PFSK-1 (cell line): ENCODE data around the gene ADRM1.

Experiments used
- FOXP2 ChIP-seq: optimal IDR thresholded peaks from 2 replicates; pipeline ENCODE3; 2011; ENCODE audit warnings: borderline replicate concordance, control low read depth, inconsistent platforms; ENCODE audit not compliant: insufficient read depth; ENCODE audit errors: extremely low read length, extremely low read depth
- POLR2AphosphoS5 ChIP-seq: IDR thresholded peaks from 2 replicates; pipeline ENCODE4 v1.6.1; 2012; ENCODE audit warnings: low read depth, mild to moderate bottlenecking, control low read depth, low read length, moderate library complexity
- REST ChIP-seq, 2 experiments: IDR thresholded peaks; 2 replicates each; pipeline versions ENCODE4 v1.6.1 to v1.8.0; 2011 to 2012; ENCODE audit warnings: low read depth in 2 of 2, low read length in 2 of 2, control low read depth in 1 of 2, inconsistent platforms in 1 of 2, mild to moderate bottlenecking in 1 of 2, moderate library complexity in 1 of 2; ENCODE audit not compliant: insufficient read depth in 1 of 2
- SIN3A ChIP-seq: IDR thresholded peaks from 2 replicates; pipeline ENCODE4 v1.6.1; 2012; ENCODE audit warnings: mild to moderate bottlenecking, low read length, moderate library complexity, borderline replicate concordance; ENCODE audit not compliant: insufficient read depth
- TAF1 ChIP-seq: IDR thresholded peaks from 2 replicates; pipeline ENCODE4 v1.6.1; 2012; ENCODE audit warnings: low read length, control low read depth, borderline replicate concordance; ENCODE audit not compliant: insufficient read depth

ADRM1 gene

GRCh38 chr20:62299666-62300236 is 3.0 kb upstream of the ADRM1 start:
- TF ChIP-seq SIN3A (no peak), REST (IDR thresholded peaks at IDR 0.05; ENCODE audit: insufficient read depth in 1 of 2, low read depth in 2 of 2, low read length in 2 of 2) (no peak), POLR2AphosphoS5 (no peak), TAF1 (no peak), FOXP2 (no peak)

DNA sequence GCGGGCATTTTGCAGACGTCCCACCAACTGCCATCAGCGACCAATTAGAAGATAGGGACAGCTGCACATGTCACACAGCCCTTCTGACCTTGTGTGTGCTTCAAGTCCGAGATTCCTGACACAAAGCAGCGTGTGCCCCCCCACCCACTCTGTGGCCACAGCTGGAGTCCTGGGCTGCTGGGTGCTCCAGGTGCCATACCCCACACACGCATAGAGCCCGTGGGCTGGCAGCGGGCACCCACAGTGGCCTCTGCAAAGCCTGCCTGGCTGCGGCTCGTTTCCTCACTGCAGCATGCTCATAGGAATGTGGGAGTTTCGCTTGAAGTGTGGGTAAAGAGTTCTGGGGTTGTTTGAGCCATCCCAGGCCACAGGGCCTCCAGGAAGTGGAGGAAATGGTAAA is 2.5 kb upstream of the ADRM1 start:
- TF ChIP-seq POLR2AphosphoS5 = no peak

- TF ChIP-seq POLR2AphosphoS5 (no peak), SIN3A (no peak), FOXP2 (no peak), TAF1 (no peak), REST (IDR thresholded peaks at IDR 0.05; ENCODE audit: insufficient read depth in 1 of 2, low read depth in 2 of 2, low read length in 2 of 2) (no peak)
Measured at GRCh38 chr20:62301111-62301668, 1.6 kb upstream of the ADRM1 start.

- TF ChIP-seq SIN3A (0 out of 2 replicates have a peak, but pooled peaks have one; percentile 57), REST (IDR thresholded peaks at IDR 0.05; ENCODE audit: insufficient read depth in 1 of 2, low read depth in 2 of 2, low read length in 2 of 2) (no peak)
Measured at GRCh38 chr20:62301773-62302340, 940 bp upstream of the ADRM1 start.

DNA sequence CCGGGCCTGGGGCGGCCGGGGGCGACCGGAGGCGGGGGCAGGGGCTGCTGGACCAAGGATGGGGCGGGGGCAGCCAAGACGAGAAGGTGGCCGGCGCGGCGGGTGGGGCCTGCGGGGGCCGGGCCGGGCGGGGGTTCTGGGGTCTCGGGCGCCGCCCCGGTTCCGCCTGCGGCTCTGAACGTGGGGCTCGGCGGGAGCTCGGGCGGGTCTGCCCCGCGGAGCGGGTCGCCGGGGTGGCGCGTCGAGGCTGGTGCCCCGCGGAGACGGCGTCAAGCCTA is 204 bp downstream of the ADRM1 start:
- TF ChIP-seq TAF1 = no peak
- TF ChIP-seq FOXP2 = no peak
- TF ChIP-seq POLR2AphosphoS5 = no peak
- no peak for TF ChIP-seq SIN3A
- TF ChIP-seq REST (IDR thresholded peaks at IDR 0.05; ENCODE audit: insufficient read depth in 1 of 2, low read depth in 2 of 2, low read length in 2 of 2) = no peak
